ENCODE results near the gene TMEM138. TPM values are rescaled to one million over a fixed set of nuclear protein-coding genes. Genes with fewer than 3 reads are reported as not detected.

Gene TMEM138
- total and polyA plus RNA-seq, 2 of the 13 experiments (the other 11 are each of a cell fraction or from before 2014, with no cell fraction given) = 43.5 to 61.0 TPM

- TF ChIP-seq CREM (IDR thresholded peaks at IDR 0.05) = peak; percentile 44; the same call in 1 of the 2 replicates
- no peak for TF ChIP-seq CREM (CRISPR knock-in tag; IDR thresholded peaks at IDR 0.05)
- TF ChIP-seq MTERF4 (CRISPR knock-in tag; IDR thresholded peaks at IDR 0.05) = no peak
- 0 out of 2 replicates have a peak, but pooled peaks have one; percentile 37 for TF ChIP-seq HBP1 (CRISPR knock-in tag; IDR thresholded peaks at IDR 0.05; ENCODE audit: low read depth)
- TF ChIP-seq ZNF318 (CRISPR knock-in tag; IDR thresholded peaks at IDR 0.05) = no peak
- TF ChIP-seq DR1 (CRISPR knock-in tag; IDR thresholded peaks at IDR 0.05) = peak; percentile 81; the same call in 1 of the 2 replicates
- TF ChIP-seq ZXDC (CRISPR knock-in tag; IDR thresholded peaks at IDR 0.05) = peak; percentile 23; the same call in 1 of the 2 replicates
- no peak for TF ChIP-seq PRMT3 (CRISPR knock-in tag; IDR thresholded peaks at IDR 0.05; ENCODE audit: borderline replicate concordance, low read depth)
- no peak for TF ChIP-seq ZNF503 (CRISPR knock-in tag; IDR thresholded peaks at IDR 0.05)
- TF ChIP-seq KDM4B (CRISPR knock-in tag; IDR thresholded peaks at IDR 0.05) = no peak
Measured at GRCh38 chr11:61334434-61335354, 27.5 kb upstream of the TMEM138 start (continued).
